Measurements from ENCODE around the gene NUP42.

NUP42 gene, protein sequence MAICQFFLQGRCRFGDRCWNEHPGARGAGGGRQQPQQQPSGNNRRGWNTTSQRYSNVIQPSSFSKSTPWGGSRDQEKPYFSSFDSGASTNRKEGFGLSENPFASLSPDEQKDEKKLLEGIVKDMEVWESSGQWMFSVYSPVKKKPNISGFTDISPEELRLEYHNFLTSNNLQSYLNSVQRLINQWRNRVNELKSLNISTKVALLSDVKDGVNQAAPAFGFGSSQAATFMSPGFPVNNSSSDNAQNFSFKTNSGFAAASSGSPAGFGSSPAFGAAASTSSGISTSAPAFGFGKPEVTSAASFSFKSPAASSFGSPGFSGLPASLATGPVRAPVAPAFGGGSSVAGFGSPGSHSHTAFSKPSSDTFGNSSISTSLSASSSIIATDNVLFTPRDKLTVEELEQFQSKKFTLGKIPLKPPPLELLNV

DNA sequence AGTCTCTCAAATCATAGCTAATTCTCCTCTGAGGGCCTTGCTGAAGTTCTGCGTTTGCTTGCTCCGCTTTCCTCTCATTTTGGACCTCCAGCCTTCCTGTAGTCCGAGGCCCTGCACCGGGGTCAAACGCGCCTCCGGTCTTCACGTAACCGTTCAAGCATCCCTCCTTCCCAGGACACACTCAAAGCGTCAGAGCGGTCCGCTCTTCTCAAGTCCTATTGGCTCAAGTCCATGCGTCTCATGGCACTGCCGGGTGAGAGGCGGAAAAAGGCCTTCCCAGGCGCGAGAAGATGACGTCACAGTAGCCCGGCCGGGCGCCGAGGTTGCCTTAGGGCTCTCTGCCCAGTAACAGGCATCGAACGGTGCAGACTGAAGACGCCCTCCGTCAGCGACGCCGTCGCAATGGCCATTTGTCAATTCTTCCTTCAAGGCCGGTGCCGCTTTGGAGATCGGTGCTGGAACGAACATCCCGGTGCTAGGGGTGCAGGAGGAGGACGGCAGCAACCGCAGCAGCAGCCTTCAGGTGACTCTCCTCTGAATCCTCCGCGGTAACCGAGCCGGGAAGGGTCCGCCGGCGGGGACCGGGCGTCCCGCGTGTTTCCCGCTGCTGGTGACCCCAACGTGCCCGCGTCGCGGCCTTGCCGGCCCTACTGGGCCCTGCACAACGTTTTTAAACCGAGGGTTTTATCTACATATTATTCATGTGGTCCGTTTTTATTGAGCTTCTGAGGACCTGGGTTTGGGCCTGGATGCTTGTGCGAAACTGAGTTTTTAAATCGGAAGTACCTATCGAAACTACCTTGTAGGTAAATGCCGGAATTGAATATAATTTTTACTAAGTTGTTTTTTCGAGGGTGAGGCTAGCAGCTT lies at the start of gene NUP42:
TSS of gene NUP42 (plus strand) at position 365 of the 870 bp plus-strand sequence. CDS start at position 403, 38 bp downstream.
- peak; percentile 100 for DNase-seq (ENCODE audit: low read depth)
- TF ChIP-seq, protein P1, sequence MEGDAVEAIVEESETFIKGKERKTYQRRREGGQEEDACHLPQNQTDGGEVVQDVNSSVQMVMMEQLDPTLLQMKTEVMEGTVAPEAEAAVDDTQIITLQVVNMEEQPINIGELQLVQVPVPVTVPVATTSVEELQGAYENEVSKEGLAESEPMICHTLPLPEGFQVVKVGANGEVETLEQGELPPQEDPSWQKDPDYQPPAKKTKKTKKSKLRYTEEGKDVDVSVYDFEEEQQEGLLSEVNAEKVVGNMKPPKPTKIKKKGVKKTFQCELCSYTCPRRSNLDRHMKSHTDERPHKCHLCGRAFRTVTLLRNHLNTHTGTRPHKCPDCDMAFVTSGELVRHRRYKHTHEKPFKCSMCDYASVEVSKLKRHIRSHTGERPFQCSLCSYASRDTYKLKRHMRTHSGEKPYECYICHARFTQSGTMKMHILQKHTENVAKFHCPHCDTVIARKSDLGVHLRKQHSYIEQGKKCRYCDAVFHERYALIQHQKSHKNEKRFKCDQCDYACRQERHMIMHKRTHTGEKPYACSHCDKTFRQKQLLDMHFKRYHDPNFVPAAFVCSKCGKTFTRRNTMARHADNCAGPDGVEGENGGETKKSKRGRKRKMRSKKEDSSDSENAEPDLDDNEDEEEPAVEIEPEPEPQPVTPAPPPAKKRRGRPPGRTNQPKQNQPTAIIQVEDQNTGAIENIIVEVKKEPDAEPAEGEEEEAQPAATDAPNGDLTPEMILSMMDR (IDR thresholded peaks at IDR 0.05; ENCODE audit: low read length, missing control alignments): no peak
- H3K4me3 ChIP-seq (replicated peaks; ENCODE audit: low read depth, low read length): peak within 1 kb of the TSS; percentile 93

DNA sequence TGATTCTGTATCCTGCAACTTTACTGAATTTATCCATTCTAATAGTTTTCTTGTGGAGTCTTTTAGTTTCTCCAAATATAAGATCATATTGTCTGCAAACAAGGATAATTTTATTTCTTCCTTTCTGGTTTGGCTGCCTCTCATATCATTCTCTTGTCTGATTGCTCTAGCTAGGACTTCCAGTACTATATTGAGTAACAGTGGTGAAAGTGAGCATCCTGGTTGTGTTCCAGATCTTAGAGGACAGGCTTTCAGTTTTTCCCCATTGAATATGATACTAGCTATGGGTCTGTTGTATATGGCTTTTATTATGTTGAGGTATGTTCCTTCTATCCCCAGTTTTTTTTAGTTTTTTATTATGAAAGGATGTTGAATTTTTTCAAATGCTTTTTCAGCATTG lies 48.1 kb upstream of the NUP42 start:
- TF ChIP-seq, protein P1 (IDR thresholded peaks at IDR 0.05; ENCODE audit: low read length, missing control alignments): no peak
- H3K4me3 ChIP-seq (replicated peaks; ENCODE audit: low read depth, low read length): no peak overlapping the region
- no peak for DNase-seq (ENCODE audit: low read depth)

DNA sequence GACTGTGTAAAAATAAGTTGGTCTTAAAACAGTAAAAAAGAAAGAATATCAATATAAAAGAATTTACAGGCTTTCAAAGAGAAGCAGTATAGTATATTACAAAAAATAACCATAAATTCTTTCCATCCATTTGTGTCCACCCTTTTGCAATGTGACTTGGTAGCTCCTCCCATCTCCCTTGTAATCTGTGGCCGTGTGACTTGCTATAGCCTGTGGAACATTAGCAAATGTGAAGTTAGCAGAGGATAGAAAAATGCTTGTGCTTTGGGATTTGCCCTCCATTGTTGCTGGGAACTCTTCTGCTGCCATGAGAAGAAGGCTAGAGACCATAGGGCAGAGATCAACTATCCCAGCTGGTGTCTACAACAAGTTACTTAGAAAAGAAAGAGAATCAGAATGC lies 46.1 kb upstream of the NUP42 start:
- no peak for DNase-seq (ENCODE audit: low read depth)
- TF ChIP-seq, protein P1 (IDR thresholded peaks at IDR 0.05; ENCODE audit: low read length, missing control alignments): no peak
- no peak overlapping the region for H3K4me3 ChIP-seq (replicated peaks; ENCODE audit: low read depth, low read length)

DNA sequence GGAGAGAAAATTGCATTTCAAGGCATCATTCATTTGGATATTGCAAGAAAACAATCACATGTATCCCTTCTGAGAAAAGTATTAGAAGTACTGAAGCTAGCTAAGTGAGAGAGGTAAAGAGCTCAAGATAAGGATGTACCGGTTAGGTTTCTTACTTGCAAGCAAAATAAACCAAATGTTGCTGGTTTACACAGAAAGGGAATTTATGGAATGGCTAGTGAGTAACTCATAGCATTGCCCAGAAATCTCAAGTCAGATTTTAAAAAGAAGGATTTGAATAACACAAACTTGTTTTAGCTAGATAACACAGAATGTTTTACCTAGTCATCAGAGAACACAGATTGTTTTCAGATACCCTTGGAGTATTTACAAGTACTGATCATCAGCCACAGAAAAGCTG lies 45.6 kb upstream of the NUP42 start:
- no peak for DNase-seq (ENCODE audit: low read depth)
- TF ChIP-seq, protein P1 (IDR thresholded peaks at IDR 0.05; ENCODE audit: low read length, missing control alignments): no peak
- no peak overlapping the region for H3K4me3 ChIP-seq (replicated peaks; ENCODE audit: low read depth, low read length)

DNA sequence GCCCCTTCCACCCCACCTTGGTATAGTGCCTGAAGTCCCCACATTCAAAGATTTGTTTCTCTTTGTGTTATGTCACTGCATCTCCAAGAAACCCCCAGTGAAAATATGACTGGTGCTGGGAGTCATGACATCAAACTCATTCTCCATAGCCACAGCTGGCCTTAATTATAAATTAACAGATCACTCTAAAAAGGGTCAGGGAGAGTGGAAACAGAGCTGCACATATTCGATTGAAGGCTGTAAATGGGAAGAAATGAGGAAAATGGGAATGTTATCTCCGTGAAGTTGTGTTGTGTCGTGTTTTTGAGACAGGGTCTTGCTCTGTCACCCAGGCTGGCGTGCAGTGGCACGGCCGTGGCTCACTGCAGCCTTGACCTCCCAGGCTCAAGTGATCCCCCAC lies 24.2 kb upstream of the NUP42 start:
- DNase-seq (ENCODE audit: low read depth): no peak
- TF ChIP-seq, protein P1 (IDR thresholded peaks at IDR 0.05; ENCODE audit: low read length, missing control alignments): no peak
- H3K4me3 ChIP-seq (replicated peaks; ENCODE audit: low read depth, low read length): no peak overlapping the region

DNA sequence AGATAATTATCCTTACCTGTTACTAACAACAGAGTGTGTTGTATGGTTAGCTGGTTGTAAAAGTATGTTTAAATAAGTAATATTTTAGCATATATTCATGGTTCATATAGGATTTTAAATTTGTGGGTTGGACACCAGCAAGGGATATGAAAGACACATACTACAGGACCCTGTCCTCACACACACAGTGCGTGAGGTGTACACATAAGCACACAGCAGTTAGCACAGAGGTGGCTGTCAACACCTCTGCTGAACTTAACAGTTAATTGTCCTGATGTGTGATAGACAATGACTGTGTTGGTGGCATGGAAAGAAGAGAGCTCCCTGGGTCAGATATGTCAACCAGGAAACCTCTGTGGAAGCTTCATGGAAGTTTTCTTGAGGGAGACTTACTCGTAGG lies 23.3 kb upstream of the NUP42 start:
- H3K4me3 ChIP-seq (replicated peaks; ENCODE audit: low read depth, low read length): no peak overlapping the region
- DNase-seq (ENCODE audit: low read depth): no peak
- TF ChIP-seq, protein P1 (IDR thresholded peaks at IDR 0.05; ENCODE audit: low read length, missing control alignments): no peak

Measured in fibroblast of pulmonary artery (primary cell).